SK-N-SH (cell line): ENCODE data around the gene ITM2C. TPM values are rescaled to one million over a fixed set of nuclear protein-coding genes. Genes with fewer than 3 reads are reported as not detected.

Source experiments
- CTCF ChIA-PET: fragments of 300-600, 350-600 bp; formaldehyde crosslinking; extraction: SDS; loops from one replicate; lab custom pipeline; 2021; lab: Yijun Ruan, JAX
- POLR2A ChIA-PET: fragments of 350-600 bp; sonication (Branson Sonifier 250); formaldehyde crosslinking; extraction: SDS; loops from one replicate; lab custom pipeline; 2020; ENCODE audit warnings: antibody characterized with exemption, inconsistent platforms; lab: Yijun Ruan, JAX
- DNase-seq: peaks from one replicate; pipeline ENCODE4 v3.0.0; 2012
- H2AFZ ChIP-seq: fragments of 200-600 bp; sonication (generic); 2 replicates; pipeline ENCODE4 v1.8.1; 2016; ENCODE audit warnings: antibody characterized with exemption, mild to moderate bottlenecking, low read depth
- H3F3A ChIP-seq: fragments of 200-600 bp; sonication (generic); replicated peaks from 2 replicates; pipeline ENCODE3; 2016; ENCODE audit warnings: antibody characterized with exemption, mild to moderate bottlenecking; ENCODE audit not compliant: insufficient read depth
- H3K27ac ChIP-seq, 2 experiments: fragments of 200-500 bp in 1 of 2; fragments of 200-600 bp in 1 of 2; sonication (Bioruptor generic) in 1 of 2; sonication (generic), shearing (Covaris generic) in 1 of 2; 2 replicates each; pipeline versions ENCODE4 v1.5.1 to v1.6.1; 2014 to 2016; ENCODE audit warnings: low read depth in 2 of 2, inconsistent platforms in 1 of 2, low read length in 1 of 2, mild to moderate bottlenecking in 1 of 2, mixed read lengths in 1 of 2
- H3K27me3 ChIP-seq: fragments of 200-600 bp; sonication (generic), shearing (Covaris generic); 2 replicates; pipeline ENCODE4 v1.6.1; 2016; ENCODE audit warnings: mixed run types; ENCODE audit not compliant: insufficient read depth
- H3K36me3 ChIP-seq, 2 experiments: fragments of 200-500 bp in 1 of 2; fragments of 200-600 bp in 1 of 2; sonication (Bioruptor generic) in 1 of 2; sonication (generic) in 1 of 2; replicated peaks in 1 of 2; 2 replicates each; pipeline versions ENCODE3 to v1.5.1; 2014 to 2016; ENCODE audit warnings: low read length in 1 of 2, mild to moderate bottlenecking in 1 of 2; ENCODE audit not compliant: insufficient read depth in 2 of 2, control insufficient read depth in 1 of 2
- H3K4me1 ChIP-seq, 2 experiments: fragments of 200-500 bp in 1 of 2; fragments of 200-600 bp in 1 of 2; sonication (Bioruptor generic) in 1 of 2; sonication (generic), shearing (Covaris generic) in 1 of 2; 2 replicates each; pipeline versions ENCODE4 v1.5.1 to v1.6.1; 2014 to 2016; ENCODE audit warnings: low read depth in 1 of 2, low read length in 1 of 2, mixed run types in 1 of 2; ENCODE audit not compliant: insufficient read depth in 2 of 2, control insufficient read depth in 1 of 2
- H3K4me2 ChIP-seq: fragments of 200-600 bp; sonication (generic), shearing (Covaris generic); 2 replicates; pipeline ENCODE4 v1.6.1; 2017; ENCODE audit warnings: mixed run types
- H3K4me3 ChIP-seq, 2 experiments: fragments of 200-500 bp in 1 of 2; fragments of 200-600 bp in 1 of 2; sonication (Bioruptor generic) in 1 of 2; sonication (generic), shearing (Covaris generic) in 1 of 2; 2 replicates each; pipeline versions ENCODE4 v1.5.1 to v1.8.1; 2014 to 2016; ENCODE audit warnings: low read depth in 2 of 2, inconsistent platforms in 1 of 2, low read length in 1 of 2, mild to moderate bottlenecking in 1 of 2, mixed read lengths in 1 of 2, moderate library complexity in 1 of 2
- H3K79me2 ChIP-seq: fragments of 200-600 bp; sonication (generic); 2 replicates; pipeline ENCODE4 v1.8.1; 2017; ENCODE audit warnings: mild to moderate bottlenecking; ENCODE audit not compliant: insufficient read depth
- H3K9ac ChIP-seq: fragments of 200-600 bp; sonication (generic); 2 replicates; pipeline ENCODE4 v1.6.1; 2017; ENCODE audit warnings: mixed run types
- H3K9me2 ChIP-seq: fragments of 200-600 bp; sonication (generic); 2 replicates; pipeline ENCODE4 v1.6.1; 2017; ENCODE audit warnings: mixed run types
- H3K9me3 ChIP-seq: fragments of 200-600 bp; sonication (generic); 2 replicates; pipeline ENCODE4 v1.6.1; 2017; ENCODE audit warnings: mixed run types, mild to moderate bottlenecking, moderate library complexity
- H4K20me1 ChIP-seq: fragments of 200-600 bp; sonication (generic); 2 replicates; pipeline ENCODE4 v1.6.1; 2017; ENCODE audit warnings: mild to moderate bottlenecking, mixed run types; ENCODE audit not compliant: insufficient read depth
- ELF1 ChIP-seq: IDR thresholded peaks from 2 replicates; pipeline ENCODE4 v1.4.0; 2012
- EP300 ChIP-seq, 2 experiments: IDR thresholded peaks; 2 replicates each; pipeline versions ENCODE4 v1.4.0 to v1.6.1; 2012; ENCODE audit warnings: borderline replicate concordance in 1 of 2, low read depth in 1 of 2, low read length in 1 of 2
- EZH2phosphoT487 ChIP-seq: fragments of 200-600 bp; sonication (generic); IDR thresholded peaks from 2 replicates; pipeline ENCODE4 v1.6.1; 2017; ENCODE audit warnings: low read depth, mixed run types, mild to moderate bottlenecking, antibody characterized with exemption, moderate library complexity, borderline replicate concordance
- FOSL2 ChIP-seq: IDR thresholded peaks from 2 replicates; pipeline ENCODE4 v1.4.0; 2012; ENCODE audit warnings: low read depth, mild to moderate bottlenecking, moderate library complexity, borderline replicate concordance
- FOXM1 ChIP-seq: IDR thresholded peaks from 2 replicates; pipeline ENCODE4 v1.4.0; 2012; ENCODE audit warnings: low read depth, mild to moderate bottlenecking
- GATA2 ChIP-seq: sonication (generic); formaldehyde crosslinking; IDR thresholded peaks from 2 replicates; pipeline ENCODE4 v1.5.0; 2020; ENCODE audit warnings: mild to moderate bottlenecking, missing genetic modification reagents
- MXI1 ChIP-seq: IDR thresholded peaks from 2 replicates; pipeline ENCODE4 v1.6.1; 2012; ENCODE audit warnings: mild to moderate bottlenecking, low read depth, low read length, improper control_type of control experiment
- NFIC ChIP-seq: IDR thresholded peaks from 2 replicates; pipeline ENCODE4 v1.4.0; 2012; ENCODE audit warnings: borderline replicate concordance
- POLR2AphosphoS5 ChIP-seq: IDR thresholded peaks from 2 replicates; pipeline ENCODE4 v1.6.1; 2012; ENCODE audit warnings: low read depth, low read length
- RXRA ChIP-seq: IDR thresholded peaks from 2 replicates; pipeline ENCODE4 v1.4.0; 2012; ENCODE audit warnings: low read depth, mild to moderate bottlenecking, borderline replicate concordance
- SMC3 ChIP-seq: IDR thresholded peaks from 2 replicates; pipeline ENCODE4 v1.6.1; 2012; ENCODE audit warnings: low read depth, low read length, improper control_type of control experiment
- TAF1 ChIP-seq: IDR thresholded peaks from 2 replicates; pipeline ENCODE4 v1.6.1; 2012; ENCODE audit warnings: low read depth, mild to moderate bottlenecking, low read length, moderate library complexity, borderline replicate concordance
- TCF12 ChIP-seq: IDR thresholded peaks from 2 replicates; pipeline ENCODE4 v1.4.0; 2012
- WGBS: methylation state at CpG from one replicate; pipeline ENCODE4 v1.1.6; 2017; ENCODE audit warnings: low lambda C conversion rate; 5-methylcytosine and 5-hydroxymethylcytosine counted together
- polyA plus RNA-seq, 3 experiments: library from polyadenylated mRNA; depleted of rRNA; stranded (reverse); fragments of >200 nt; gene quantifications; 2 replicates each; pipeline ENCODE4 v1.2.3, GENCODE V29; 2012
- TF ChIP-seq, protein P1 (sequence below): fragments of 150-350 bp; IDR thresholded peaks from 2 replicates; pipeline ENCODE4 v1.6.1; 2016; ENCODE audit warnings: mild to moderate bottlenecking, low read depth, low read length
- TF ChIP-seq, protein P2 (sequence below): fragments of 200-600 bp; sonication (generic); IDR thresholded peaks from 2 replicates; pipeline ENCODE4 v1.6.1; 2017; ENCODE audit warnings: antibody characterized with exemption, mild to moderate bottlenecking, moderate library complexity

Gene ITM2C
- polyA plus RNA-seq, 1 of the 3 experiments (the other 2 are of a cell fraction) = 288 TPM

DNA sequence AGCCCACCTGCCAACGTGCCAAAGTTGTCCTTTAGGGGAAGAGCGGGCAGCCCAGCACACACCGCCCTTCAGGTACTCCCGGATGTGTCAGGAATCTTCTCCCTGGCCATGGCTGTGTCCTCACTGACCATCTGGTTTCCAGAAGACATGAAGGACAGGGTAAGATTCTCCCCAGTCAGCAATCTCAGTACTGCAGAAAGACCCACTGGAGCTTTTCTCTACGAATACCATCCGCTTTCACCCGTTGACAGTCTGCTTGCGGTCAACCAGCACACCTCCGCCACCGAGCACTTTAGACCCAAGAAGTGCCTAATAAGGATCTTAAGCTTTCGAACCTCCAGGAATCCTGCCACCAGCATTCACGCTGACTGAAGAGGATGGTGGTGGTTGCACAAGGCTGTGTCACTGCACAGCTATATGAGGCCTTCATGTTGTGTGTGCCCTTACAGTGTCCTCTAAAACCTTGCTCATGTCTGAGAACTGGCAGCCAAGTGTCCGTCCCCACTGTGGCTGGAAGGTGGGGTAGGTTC lies 42.7 kb upstream of the ITM2C start:
- no peak overlapping the region for H2AFZ ChIP-seq
- peaks cover 13 to 30% of the 10 kb centered on the region in 2 experiments for H3K36me3 ChIP-seq
- H3K9ac ChIP-seq = no peak overlapping the region
- no peak overlapping the region for H3K4me3 ChIP-seq
- H3K79me2 ChIP-seq = no peaks in the 10 kb centered on the region
- TF ChIP-seq POLR2AphosphoS5 = no peak
- TF ChIP-seq EP300 (IDR thresholded peaks at IDR 0.05; ENCODE audit: borderline replicate concordance in 1 of 2, low read depth in 1 of 2, low read length in 1 of 2) = no peak
- TF ChIP-seq FOSL2 = no peak
- TF ChIP-seq GATA2 (CRISPR knock-in tag) = no peak
- no peak for TF ChIP-seq TCF12
- no peaks in the 10 kb centered on the region for H4K20me1 ChIP-seq
- H3K9me3 ChIP-seq = no peaks in the 10 kb centered on the region
- DNase-seq = no peak
- no peak overlapping the region for H3K4me2 ChIP-seq
- no peaks in the 10 kb centered on the region for H3F3A ChIP-seq
- no peaks in the 10 kb centered on the region for H3K27me3 ChIP-seq
- H3K4me1 ChIP-seq = no peaks in the 10 kb centered on the region; a peak in 1 of 4 replicates
- H3K27ac ChIP-seq = no peak overlapping the region
- no peaks in the 10 kb centered on the region for H3K9me2 ChIP-seq
- CTCF ChIA-PET = interaction anchor here (0.9 to 8.5 kb wide), 4 partner anchors 10 to 165 kb away, joined by 4 to 171 read pairs (median 42); no protein-coding TSS in a partner anchor
- 90% methylated on average over 12 of the region's 13 CpGs for WGBS
- POLR2A ChIA-PET = no interaction called here

DNA sequence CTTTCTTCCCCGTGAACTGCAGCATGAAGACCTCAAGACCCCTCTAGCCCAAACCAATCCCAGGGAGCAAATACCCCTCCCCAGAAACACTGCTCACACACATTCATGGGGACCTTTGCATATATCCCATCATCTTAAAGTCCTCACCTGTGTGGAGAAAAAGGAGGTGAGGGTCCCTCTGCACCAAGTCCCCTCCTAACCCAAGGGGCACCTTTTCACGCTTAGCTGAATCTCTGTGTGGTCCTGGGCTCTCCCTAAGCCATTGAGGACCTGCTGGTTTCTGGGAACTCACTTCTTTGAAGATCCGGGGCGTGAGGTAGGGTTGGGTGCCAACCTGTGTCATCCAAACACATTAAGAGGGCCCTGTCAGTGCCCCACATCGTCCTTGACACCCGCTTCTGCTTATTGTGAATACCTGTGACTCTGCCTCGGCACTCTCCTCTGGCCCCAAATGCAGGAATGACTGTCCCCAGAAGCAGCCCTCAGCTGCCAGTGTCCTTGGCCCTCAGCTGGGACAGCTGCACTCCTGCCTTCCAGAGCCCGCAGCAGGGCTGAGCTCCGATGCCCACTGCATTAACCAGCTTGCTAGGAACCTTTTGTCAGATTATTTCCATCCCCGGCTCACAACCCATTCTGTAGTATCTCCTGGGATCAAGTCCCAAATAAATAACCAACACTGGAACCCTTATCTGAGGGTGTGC lies 41.3 kb upstream of the ITM2C start:
- ChIA-PET POLR2A (interaction anchor here (1.0 to 1.4 kb wide), 2 partner anchors 44 to 90 kb away, joined by 3 to 5 read pairs; no protein-coding TSS in a partner anchor), CTCF (interaction anchor here (0.8 to 8.5 kb wide), 18 partner anchors 11 to 229 kb away, joined by 3 to 171 read pairs (median 7); no protein-coding TSS in a partner anchor)
- no peak overlapping the region for H2AFZ ChIP-seq
- H3K4me2 ChIP-seq = no peak overlapping the region
- H3K36me3 ChIP-seq = peaks cover 3 to 16% of the 10 kb centered on the region in 2 experiments
- no peaks in the 10 kb centered on the region for H3K79me2 ChIP-seq
- DNase-seq = no peak
- no peak overlapping the region for H3K27ac ChIP-seq
- no peak overlapping the region for H3K4me3 ChIP-seq
- no peaks in the 10 kb centered on the region for H3K9me3 ChIP-seq
- no peaks in the 10 kb centered on the region for H3K27me3 ChIP-seq
- no peaks in the 10 kb centered on the region for H4K20me1 ChIP-seq
- no peaks in the 10 kb centered on the region; a peak in 1 of 4 replicates for H3K4me1 ChIP-seq
- no peaks in the 10 kb centered on the region for H3K9me2 ChIP-seq
- 71% methylated on average over 9 of the region's 10 CpGs for WGBS
- TF ChIP-seq EZH2phosphoT487 (no peak), EP300 (IDR thresholded peaks at IDR 0.05; ENCODE audit: borderline replicate concordance in 1 of 2, low read depth in 1 of 2, low read length in 1 of 2) (no peak), RXRA (no peak)
- H3F3A ChIP-seq = no peaks in the 10 kb centered on the region
- H3K9ac ChIP-seq = no peak overlapping the region

DNA sequence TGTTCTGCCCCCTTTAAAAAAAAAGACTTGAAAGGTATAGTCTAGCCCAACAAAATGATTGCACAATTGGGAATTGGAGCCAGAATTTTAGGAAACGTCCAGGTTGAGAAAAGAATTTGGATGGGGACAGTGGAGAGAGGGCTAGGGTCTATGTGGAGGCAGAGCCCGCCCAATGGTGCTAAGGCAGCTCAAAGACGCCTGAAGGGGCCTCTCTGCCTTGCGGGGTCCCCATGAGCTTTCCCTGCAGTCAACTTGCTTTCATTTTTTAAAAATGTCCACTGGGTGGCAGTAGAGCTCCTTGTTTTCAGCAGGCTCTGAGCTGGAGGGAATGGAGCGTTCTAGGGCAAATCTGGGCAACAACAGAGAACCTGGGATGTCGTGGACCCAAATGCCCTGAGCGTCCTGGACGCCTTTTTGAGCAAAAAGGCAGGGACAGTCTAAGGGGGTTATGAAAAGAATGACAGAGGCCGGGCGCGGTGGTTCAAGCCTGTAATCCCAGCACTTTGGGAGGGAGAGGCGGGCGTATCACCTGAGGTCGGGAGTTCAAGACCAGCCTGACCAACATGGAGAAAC lies 40.2 kb upstream of the ITM2C start:
- no peaks in the 10 kb centered on the region for H3K79me2 ChIP-seq
- H3K4me2 ChIP-seq = peak overlapping the region; percentile 57; the same call in 1 of the 2 replicates
- CTCF ChIA-PET = interaction anchor here (0.6 to 8.5 kb wide), 51 partner anchors 10 to 402 kb away, joined by 3 to 171 read pairs (median 4); partner anchors contain the start of genes PSMD1 and SPATA3
- 33% methylated on average over 14 of the region's 14 CpGs for WGBS
- no peak overlapping the region for H3K9ac ChIP-seq
- H3K9me3 ChIP-seq = no peaks in the 10 kb centered on the region
- H3K4me1 ChIP-seq = no peaks in the 10 kb centered on the region; a peak in 1 of 4 replicates
- H3K9me2 ChIP-seq = no peaks in the 10 kb centered on the region
- peak; percentile 83 for DNase-seq
- H2AFZ ChIP-seq = peak overlapping the region; percentile 43; the same call in 1 of the 2 replicates
- POLR2A ChIA-PET = interaction anchor here (0.7 to 1.4 kb wide), 4 partner anchors 43 to 640 kb away, joined by 3 to 5 read pairs (median 3); partner anchors contain the start of gene NCL
- H3F3A ChIP-seq = no peaks in the 10 kb centered on the region
- H3K27me3 ChIP-seq = no peaks in the 10 kb centered on the region
- no peak overlapping the region for H3K27ac ChIP-seq
- no peaks in the 10 kb centered on the region for H4K20me1 ChIP-seq
- peaks cover 0 to 6% of the 10 kb centered on the region in 2 experiments for H3K36me3 ChIP-seq
- H3K4me3 ChIP-seq = peak overlapping the region in 1 of 2 experiments; percentile 33; a peak in 2 of 4 replicates
- TF ChIP-seq, protein P1, sequence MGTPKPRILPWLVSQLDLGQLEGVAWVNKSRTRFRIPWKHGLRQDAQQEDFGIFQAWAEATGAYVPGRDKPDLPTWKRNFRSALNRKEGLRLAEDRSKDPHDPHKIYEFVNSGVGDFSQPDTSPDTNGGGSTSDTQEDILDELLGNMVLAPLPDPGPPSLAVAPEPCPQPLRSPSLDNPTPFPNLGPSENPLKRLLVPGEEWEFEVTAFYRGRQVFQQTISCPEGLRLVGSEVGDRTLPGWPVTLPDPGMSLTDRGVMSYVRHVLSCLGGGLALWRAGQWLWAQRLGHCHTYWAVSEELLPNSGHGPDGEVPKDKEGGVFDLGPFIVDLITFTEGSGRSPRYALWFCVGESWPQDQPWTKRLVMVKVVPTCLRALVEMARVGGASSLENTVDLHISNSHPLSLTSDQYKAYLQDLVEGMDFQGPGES = no peak
- TF ChIP-seq MXI1 (no peak), GATA2 (CRISPR knock-in tag) (no peak), ELF1 (no peak), TAF1 (no peak), NFIC (no peak), EZH2phosphoT487 (no peak), FOXM1 (no peak), SMC3 (peak; percentile 83)
- TF ChIP-seq, protein P2, sequence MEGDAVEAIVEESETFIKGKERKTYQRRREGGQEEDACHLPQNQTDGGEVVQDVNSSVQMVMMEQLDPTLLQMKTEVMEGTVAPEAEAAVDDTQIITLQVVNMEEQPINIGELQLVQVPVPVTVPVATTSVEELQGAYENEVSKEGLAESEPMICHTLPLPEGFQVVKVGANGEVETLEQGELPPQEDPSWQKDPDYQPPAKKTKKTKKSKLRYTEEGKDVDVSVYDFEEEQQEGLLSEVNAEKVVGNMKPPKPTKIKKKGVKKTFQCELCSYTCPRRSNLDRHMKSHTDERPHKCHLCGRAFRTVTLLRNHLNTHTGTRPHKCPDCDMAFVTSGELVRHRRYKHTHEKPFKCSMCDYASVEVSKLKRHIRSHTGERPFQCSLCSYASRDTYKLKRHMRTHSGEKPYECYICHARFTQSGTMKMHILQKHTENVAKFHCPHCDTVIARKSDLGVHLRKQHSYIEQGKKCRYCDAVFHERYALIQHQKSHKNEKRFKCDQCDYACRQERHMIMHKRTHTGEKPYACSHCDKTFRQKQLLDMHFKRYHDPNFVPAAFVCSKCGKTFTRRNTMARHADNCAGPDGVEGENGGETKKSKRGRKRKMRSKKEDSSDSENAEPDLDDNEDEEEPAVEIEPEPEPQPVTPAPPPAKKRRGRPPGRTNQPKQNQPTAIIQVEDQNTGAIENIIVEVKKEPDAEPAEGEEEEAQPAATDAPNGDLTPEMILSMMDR = peak; percentile 72
